MM.1S (cell line): ENCODE measurements around the gene CTDSPL2.

Source experiments
- DNase-seq: peaks from one replicate; pipeline ENCODE4 v3.0.0-alpha.2; 2015
- H2AFZ ChIP-seq: fragments of 300-600 bp; sonication (generic); 2 replicates; pipeline ENCODE4 v1.6.0; 2016; ENCODE audit warnings: antibody characterized with exemption, low read length
- H3F3A ChIP-seq: fragments of 300-600 bp; sonication (generic); 2 replicates; pipeline ENCODE4 v1.6.1; 2016; ENCODE audit warnings: mild to moderate bottlenecking, antibody characterized with exemption, low read length, moderate library complexity, mixed read lengths; ENCODE audit not compliant: insufficient read depth
- H3K27ac ChIP-seq: fragments of 300-600 bp; sonication (generic); 2 replicates; pipeline ENCODE4 v1.5.1; 2016; ENCODE audit warnings: mild to moderate bottlenecking, low read length
- H3K27me3 ChIP-seq: fragments of 300-600 bp; sonication (generic); replicated peaks from 2 replicates; pipeline ENCODE4 v1.6.0; 2016; ENCODE audit warnings: low read length; ENCODE audit not compliant: insufficient read depth
- H3K36me3 ChIP-seq: fragments of 300-600 bp; sonication (generic); replicated peaks from 2 replicates; pipeline ENCODE4 v1.6.1; 2016; ENCODE audit warnings: mild to moderate bottlenecking, low read length, mixed read lengths; ENCODE audit not compliant: insufficient read depth
- H3K4me1 ChIP-seq: fragments of 300-600 bp; sonication (generic); 2 replicates; pipeline ENCODE4 v1.6.1; 2016; ENCODE audit warnings: low read length, mixed read lengths
- H3K4me2 ChIP-seq: fragments of 300-600 bp; sonication (generic); 2 replicates; pipeline ENCODE4 v1.6.0; 2016; ENCODE audit warnings: low read depth, low read length
- H3K4me3 ChIP-seq: fragments of 300-600 bp; sonication (generic); 2 replicates; pipeline ENCODE4 v1.5.1; 2016; ENCODE audit warnings: low read length, mixed read lengths
- H3K79me2 ChIP-seq: fragments of 300-600 bp; sonication (generic); 2 replicates; pipeline ENCODE4 v1.6.1; 2016; ENCODE audit warnings: mixed run types, low read length, mixed read lengths
- H3K9ac ChIP-seq: fragments of 300-600 bp; sonication (generic); 2 replicates; pipeline ENCODE4 v1.6.1; 2016; ENCODE audit warnings: low read length, mixed read lengths
- H3K9me2 ChIP-seq: fragments of 300-600 bp; sonication (generic); replicated peaks from 2 replicates; pipeline ENCODE4 v1.6.1; 2016; ENCODE audit warnings: mild to moderate bottlenecking, low read length, mixed read lengths; ENCODE audit not compliant: insufficient read depth
- H3K9me3 ChIP-seq: fragments of 300-600 bp; sonication (generic); replicated peaks from 2 replicates; pipeline ENCODE4 v1.6.1; 2016; ENCODE audit warnings: mild to moderate bottlenecking, low read length, mixed read lengths; ENCODE audit not compliant: insufficient read depth
- H4K20me1 ChIP-seq: fragments of 300-600 bp; sonication (generic); 2 replicates; pipeline ENCODE4 v1.6.1; 2016; ENCODE audit warnings: mild to moderate bottlenecking, low read length, moderate library complexity, mixed read lengths; ENCODE audit not compliant: insufficient read depth
- EZH2 ChIP-seq: fragments of 300-600 bp; sonication (generic); optimal IDR thresholded peaks from 2 replicates; pipeline ENCODE3; 2017; ENCODE audit warnings: low read depth, mild to moderate bottlenecking, antibody characterized with exemption, low read length, mixed read lengths
- EZH2phosphoT487 ChIP-seq: fragments of 300-600 bp; sonication (generic); IDR thresholded peaks from 2 replicates; pipeline ENCODE4 v1.6.1; 2018; ENCODE audit warnings: antibody characterized with exemption, low read length
- TF ChIP-seq, protein P1 (sequence below): fragments of 300-600 bp; sonication (generic); IDR thresholded peaks from 2 replicates; pipeline ENCODE4 v1.5.1; 2016; ENCODE audit warnings: antibody characterized with exemption, low read length, mixed read lengths

Gene CTDSPL2

DNA sequence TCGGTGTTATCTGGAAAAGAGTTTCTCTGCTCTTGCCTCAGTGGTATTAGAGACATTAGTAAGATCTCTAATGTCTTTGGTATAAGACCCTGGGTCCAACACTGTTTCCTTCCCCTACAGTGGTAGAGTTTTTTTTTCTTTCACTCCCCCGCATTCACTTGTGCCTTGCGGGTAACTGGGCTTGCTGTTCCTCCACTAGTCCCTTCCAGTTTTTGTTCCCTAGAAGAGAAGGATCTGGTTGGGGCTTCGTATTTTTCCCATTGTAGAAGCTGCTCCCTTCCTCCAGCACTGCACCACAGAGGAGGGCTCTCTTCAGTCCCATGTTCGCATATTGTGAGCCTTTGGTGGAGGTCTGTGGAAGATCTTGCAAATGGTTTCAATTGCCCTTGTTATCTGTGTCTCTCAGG, 13.7 kb downstream of the CTDSPL2 start:
- no peak for DNase-seq
- Histone ChIP-seq H3K9me2 (no peaks in the 10 kb centered on the region), H3K9ac (no peak overlapping the region), H3K27me3 (no peaks in the 10 kb centered on the region), H3K36me3 (no peaks in the 10 kb centered on the region), H3K4me1 (no peaks in the 10 kb centered on the region), H3F3A (no peaks in the 10 kb centered on the region), H3K4me2 (no peak overlapping the region), H2AFZ (no peak overlapping the region), H3K27ac (no peak overlapping the region), H4K20me1 (peaks cover 44% of the 10 kb centered on the region), H3K79me2 (peaks cover 100% of the 10 kb centered on the region), H3K4me3 (no peak overlapping the region), H3K9me3 (no peaks in the 10 kb centered on the region)
- TF ChIP-seq, protein P1, sequence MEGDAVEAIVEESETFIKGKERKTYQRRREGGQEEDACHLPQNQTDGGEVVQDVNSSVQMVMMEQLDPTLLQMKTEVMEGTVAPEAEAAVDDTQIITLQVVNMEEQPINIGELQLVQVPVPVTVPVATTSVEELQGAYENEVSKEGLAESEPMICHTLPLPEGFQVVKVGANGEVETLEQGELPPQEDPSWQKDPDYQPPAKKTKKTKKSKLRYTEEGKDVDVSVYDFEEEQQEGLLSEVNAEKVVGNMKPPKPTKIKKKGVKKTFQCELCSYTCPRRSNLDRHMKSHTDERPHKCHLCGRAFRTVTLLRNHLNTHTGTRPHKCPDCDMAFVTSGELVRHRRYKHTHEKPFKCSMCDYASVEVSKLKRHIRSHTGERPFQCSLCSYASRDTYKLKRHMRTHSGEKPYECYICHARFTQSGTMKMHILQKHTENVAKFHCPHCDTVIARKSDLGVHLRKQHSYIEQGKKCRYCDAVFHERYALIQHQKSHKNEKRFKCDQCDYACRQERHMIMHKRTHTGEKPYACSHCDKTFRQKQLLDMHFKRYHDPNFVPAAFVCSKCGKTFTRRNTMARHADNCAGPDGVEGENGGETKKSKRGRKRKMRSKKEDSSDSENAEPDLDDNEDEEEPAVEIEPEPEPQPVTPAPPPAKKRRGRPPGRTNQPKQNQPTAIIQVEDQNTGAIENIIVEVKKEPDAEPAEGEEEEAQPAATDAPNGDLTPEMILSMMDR = no peak
- TF ChIP-seq EZH2 (no peak), EZH2phosphoT487 (no peak)

DNA sequence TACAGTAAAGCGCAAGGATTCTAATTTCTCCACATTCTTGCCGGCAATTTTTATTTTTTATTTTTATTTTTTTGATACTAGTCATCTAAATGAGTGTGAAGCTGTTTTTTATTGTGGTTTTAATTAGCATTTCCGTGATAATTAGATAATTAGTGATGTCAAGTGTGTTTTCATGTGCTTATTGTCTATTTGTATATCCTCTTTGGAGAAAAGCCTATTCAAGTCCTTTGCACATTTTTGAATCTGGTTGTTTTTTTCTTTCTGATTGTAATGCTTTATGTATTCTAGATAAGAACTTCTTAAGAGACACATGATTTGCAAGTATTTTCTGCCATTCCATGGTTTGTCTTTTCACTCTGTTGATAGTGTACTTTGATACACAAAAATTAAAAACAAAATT, 16.1 kb downstream of the CTDSPL2 start:
- Histone ChIP-seq H3K36me3 (no peaks in the 10 kb centered on the region), H2AFZ (no peak overlapping the region), H4K20me1 (peaks cover 37% of the 10 kb centered on the region), H3K9ac (no peak overlapping the region), H3K4me1 (no peaks in the 10 kb centered on the region), H3K9me3 (no peaks in the 10 kb centered on the region), H3F3A (no peaks in the 10 kb centered on the region), H3K27ac (no peak overlapping the region), H3K4me2 (no peak overlapping the region), H3K79me2 (peaks cover 100% of the 10 kb centered on the region), H3K9me2 (no peaks in the 10 kb centered on the region), H3K27me3 (no peaks in the 10 kb centered on the region), H3K4me3 (no peak overlapping the region)
- DNase-seq = no peak
- TF ChIP-seq, protein P1 = no peak
- TF ChIP-seq EZH2 = no peak
- TF ChIP-seq EZH2phosphoT487 = no peak

GRCh38 chr15:44447772-44448376, 20.4 kb downstream of the CTDSPL2 start:
- no peak overlapping the region for H2AFZ ChIP-seq
- no peaks in the 10 kb centered on the region for H3K27me3 ChIP-seq
- H4K20me1 ChIP-seq = peaks cover 22% of the 10 kb centered on the region

More at GRCh38 chr15:44447772-44448376, 20.4 kb downstream of the CTDSPL2 start:
- Histone ChIP-seq H3F3A (no peaks in the 10 kb centered on the region), H3K9me2 (no peaks in the 10 kb centered on the region), H3K4me3 (no peak overlapping the region), H3K4me2 (no peak overlapping the region), H3K79me2 (peaks cover 99% of the 10 kb centered on the region), H3K4me1 (no peaks in the 10 kb centered on the region), H3K9ac (no peak overlapping the region), H3K27ac (no peak overlapping the region), H3K9me3 (no peaks in the 10 kb centered on the region), H3K36me3 (no peaks in the 10 kb centered on the region; the same call in 1 of the 2 replicates)
- TF ChIP-seq EZH2 (no peak), EZH2phosphoT487 (no peak)
- TF ChIP-seq, protein P1 = no peak
- DNase-seq = no peak
